Measurements from ENCODE around the gene SF3B3.

- TF ChIP-seq CTCF (optimal IDR thresholded peaks at IDR 0.05 in 1 of 3, IDR thresholded peaks at IDR 0.05 in 1 of 3, conservative IDR thresholded peaks at IDR 0.05 in 1 of 3; ENCODE audit: extremely low read depth in 1 of 3, insufficient read depth in 2 of 3, low read length in 3 of 3) (no peak), EZH2 (IDR thresholded peaks at IDR 0.05; ENCODE audit: low read length) (no peak)
Measured at GRCh38 chr16:70520612-70521297, 2.9 kb upstream of the SF3B3 start.
